ENCODE measurements around the gene PCDHGC5. TPM values are rescaled to one million over a fixed set of nuclear protein-coding genes. Genes with fewer than 3 reads are reported as not detected.

Gene PCDHGC5
- total and polyA plus RNA-seq, 9 of the 15 experiments (the other 6 are each of a cell fraction or from before 2014, with no cell fraction given): not detected

GRCh38 chr5:141529002-141529401 lies 40.1 kb downstream of the PCDHGC5 start:
- Histone ChIP-seq H3K36me3 (ENCODE audit: control insufficient read depth, insufficient read depth, low read length) (peaks cover 99% of the 10 kb centered on the region), H2AFZ (ENCODE audit: low read depth, low read length) (no peak overlapping the region), H4K20me1 (replicated peaks; ENCODE audit: control insufficient read depth, insufficient read depth, low read length) (no peaks in the 10 kb centered on the region; the same call in 1 of the 2 replicates), H3K9me1 (ENCODE audit: control insufficient read depth, insufficient read depth, low read length) (no peaks in the 10 kb centered on the region), H3K4me3 (no peak overlapping the region), H3K4me1 (replicated peaks in 1 of 2; ENCODE audit: control insufficient read depth in 2 of 2, insufficient read depth in 2 of 2, low read length in 2 of 2) (peaks cover 0 to 2% of the 10 kb centered on the region in 2 experiments; a peak in 1 of 5 replicates), H3K27me3 (ENCODE audit: control insufficient read depth in 2 of 2, insufficient read depth in 2 of 2, low read length in 2 of 2) (no peaks in the 10 kb centered on the region), H3K9me3 (replicated peaks; ENCODE audit: control insufficient read depth, insufficient read depth, low read depth, low read length) (no peaks in the 10 kb centered on the region), H3K27ac (ENCODE audit: extremely low read depth, low read depth, low read length) (no peak overlapping the region), H3K79me2 (ENCODE audit: control insufficient read depth, insufficient read depth, low read length) (no peaks in the 10 kb centered on the region), H3K9ac (ENCODE audit: insufficient read depth in 1 of 2, low read depth in 2 of 2, low read length in 2 of 2) (no peak overlapping the region), H3K4me2 (ENCODE audit: insufficient read depth, low read length) (no peak overlapping the region)
- intact Hi-C loops (cut with micrococcal nuclease): no loop called here
- ChIA-PET CTCF (ENCODE audit: low intra/inter-chr PET ratio) (no interaction called here), POLR2A (no interaction called here)
- ATAC-seq: no peak
- in situ Hi-C loops (cut with MboI): no loop called here
- DNase-seq (ENCODE audit: extremely low read depth in 1 of 4, low spot score in 3 of 4): no peak
- TF ChIP-seq DDX20 (tag; IDR thresholded peaks at IDR 0.05; ENCODE audit: low read depth) (no peak), KDM4B (IDR thresholded peaks at IDR 0.05; ENCODE audit: borderline replicate concordance in 2 of 2, low read depth in 1 of 2) (no peak), ZNF512 (tag; IDR thresholded peaks at IDR 0.05) (no peak), NFE2 (IDR thresholded peaks at IDR 0.05; ENCODE audit: low read depth) (no peak), TEAD1 (CRISPR knock-in tag; IDR thresholded peaks at IDR 0.05) (no peak), ZNF134 (CRISPR knock-in tag; conservative IDR thresholded peaks at IDR 0.05) (no peak), NR2C2 (CRISPR knock-in tag; IDR thresholded peaks at IDR 0.05) (no peak), NR2C2 (tag; IDR thresholded peaks at IDR 0.05) (no peak), YBX1 (IDR thresholded peaks at IDR 0.05) (no peak), GMEB1 (CRISPR knock-in tag; IDR thresholded peaks at IDR 0.05) (no peak)
- no peak for FAIRE-seq
- 100% methylated on average over 4 of the region's 5 CpGs for WGBS (ENCODE audit: insufficient coverage, low coverage, missing lambda C conversion rate)
- BruUV-seq (replicated peaks): no TSS peak

Measured in K562 (cell line).